GM19328 (cell line): ENCODE results near the gene PRUNE2.

Experiments
- ATAC-seq: cut with Tn5 transposase; IDR thresholded peaks from one replicate; pipeline ENCODE4 v1.9.1; 2021; ENCODE audit warnings: mild to moderate bottlenecking, moderate library complexity; ENCODE audit not compliant: unreplicated experiment

PRUNE2 gene

GRCh38 chr9:76581731-76582130 lies 324.2 kb downstream of the PRUNE2 start:
- ATAC-seq, result no peak

- no peak for ATAC-seq
Observed at GRCh38 chr9:76580820-76581219, 325.1 kb downstream of the PRUNE2 start.

- no peak for ATAC-seq
Observed at GRCh38 chr9:76580188-76580587, 325.7 kb downstream of the PRUNE2 start.

GRCh38 chr9:76576344-76576743 lies 329.6 kb downstream of the PRUNE2 start:
- ATAC-seq, result peak; percentile 77

- ATAC-seq, result no peak
Observed at GRCh38 chr9:76575761-76576160, 330.2 kb downstream of the PRUNE2 start.

- ATAC-seq, result no peak
Observed at GRCh38 chr9:76573905-76574760, 331.8 kb downstream of the PRUNE2 start.

GRCh38 chr9:76573408-76573807 lies 332.5 kb downstream of the PRUNE2 start:
- no peak for ATAC-seq

- ATAC-seq, result no peak
Observed at GRCh38 chr9:76572151-76572550, 333.8 kb downstream of the PRUNE2 start.

GRCh38 chr9:76571743-76572146 lies 334.2 kb downstream of the PRUNE2 start:
- ATAC-seq, result no peak

GRCh38 chr9:76571288-76571687 lies 334.6 kb downstream of the PRUNE2 start:
- peak; percentile 82 for ATAC-seq

GRCh38 chr9:76570826-76571225 lies 335.1 kb downstream of the PRUNE2 start:
- no peak for ATAC-seq

GRCh38 chr9:76567086-76567485 lies 338.8 kb downstream of the PRUNE2 start:
- no peak for ATAC-seq

- ATAC-seq, result no peak
Observed at GRCh38 chr9:76564297-76564696, 341.6 kb downstream of the PRUNE2 start.

- peak; percentile 57 for ATAC-seq
Observed at GRCh38 chr9:76562511-76562911, 343.4 kb downstream of the PRUNE2 start.

- ATAC-seq, result peak; percentile 34
Observed at GRCh38 chr9:76561900-76562299, 344.0 kb downstream of the PRUNE2 start.
